IPS-NIHi7 (cell line): Measurements from ENCODE around the gene PDZRN3.

Source experiments
- DNase-seq: peaks from one replicate; pipeline ENCODE4 v3.0.0; 2012; ENCODE audit warnings: mixed read lengths; ENCODE audit errors: extremely low spot score

Gene PDZRN3

DNA sequence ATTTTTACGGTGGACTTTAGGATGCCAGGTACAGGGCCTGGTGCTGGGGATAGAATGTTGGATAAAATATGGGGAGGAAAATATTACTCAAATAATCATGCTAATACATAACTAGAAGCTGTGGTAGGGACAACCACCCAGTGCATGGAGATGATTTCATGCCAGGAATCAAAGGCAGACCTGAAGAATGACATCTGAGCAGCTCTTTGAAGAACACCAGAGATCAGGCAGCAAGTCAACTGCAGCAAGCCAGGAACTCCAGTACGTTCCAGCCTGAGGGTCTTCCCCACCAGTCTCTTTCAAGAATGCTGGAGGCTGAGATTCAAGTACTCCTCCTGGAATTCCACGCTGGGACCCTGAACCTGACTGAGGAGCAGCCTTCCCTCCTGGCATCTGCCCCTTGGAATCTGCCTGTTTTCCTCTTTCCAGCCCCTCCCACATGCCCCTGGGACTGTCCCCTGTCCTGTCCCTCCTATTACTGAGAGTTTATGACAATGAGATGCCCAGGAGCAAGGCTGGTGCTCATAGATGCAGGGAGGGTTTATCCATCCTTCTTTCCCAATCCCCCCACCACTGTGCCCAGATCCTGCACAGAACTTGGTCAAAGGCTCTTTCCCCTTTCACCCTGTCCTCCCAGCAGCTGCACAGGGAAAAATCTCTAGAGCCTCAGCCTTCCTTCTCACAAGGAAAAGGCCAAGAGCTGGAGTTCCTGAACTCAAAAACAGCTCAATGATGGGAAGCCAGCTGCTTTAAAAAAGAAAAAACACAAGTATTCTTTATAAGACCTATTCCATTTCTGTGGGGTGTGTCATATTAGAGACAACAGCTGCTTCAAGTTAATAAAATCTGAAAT lies 68.0 kb downstream of the PDZRN3 start:
- DNase-seq: peak; percentile 39

DNA sequence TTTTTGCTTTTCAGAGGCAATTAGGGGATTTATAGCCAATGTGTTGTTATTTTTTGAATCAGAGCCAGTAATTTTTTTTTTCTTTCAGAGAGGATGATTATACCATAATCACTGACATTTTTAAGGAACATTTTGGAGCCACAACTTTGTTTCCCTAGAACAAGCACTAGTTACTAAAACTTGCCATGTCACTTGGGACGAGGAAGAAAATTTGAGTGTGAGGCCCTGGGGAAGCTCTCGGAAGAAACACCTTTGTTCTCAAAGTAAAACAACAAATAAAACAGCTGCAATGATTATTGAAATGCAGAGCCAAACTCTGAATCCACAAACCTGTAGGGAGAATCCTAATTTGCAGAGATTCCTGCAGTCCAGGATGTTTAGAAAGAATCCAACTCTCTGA lies 69.7 kb downstream of the PDZRN3 start:
- no peak for DNase-seq

DNA sequence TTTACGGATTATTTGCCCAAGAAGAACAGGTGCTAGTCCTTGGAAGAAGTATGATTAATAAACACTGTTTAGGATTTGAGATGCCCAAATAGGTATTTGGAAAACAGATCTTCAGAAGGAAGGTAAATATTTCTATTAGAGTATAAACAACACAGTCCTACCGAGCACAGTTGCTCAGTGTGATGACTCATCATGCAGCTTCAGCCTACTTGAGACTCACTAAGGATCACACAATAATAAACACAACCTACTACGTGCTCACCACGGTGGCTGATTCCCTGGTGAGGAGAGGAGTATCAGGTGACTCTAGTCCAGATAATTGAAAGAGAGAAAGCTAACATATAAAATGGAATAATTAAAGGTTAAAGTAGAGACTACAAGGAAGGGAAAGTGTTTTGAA lies 72.0 kb downstream of the PDZRN3 start:
- DNase-seq: no peak

DNA sequence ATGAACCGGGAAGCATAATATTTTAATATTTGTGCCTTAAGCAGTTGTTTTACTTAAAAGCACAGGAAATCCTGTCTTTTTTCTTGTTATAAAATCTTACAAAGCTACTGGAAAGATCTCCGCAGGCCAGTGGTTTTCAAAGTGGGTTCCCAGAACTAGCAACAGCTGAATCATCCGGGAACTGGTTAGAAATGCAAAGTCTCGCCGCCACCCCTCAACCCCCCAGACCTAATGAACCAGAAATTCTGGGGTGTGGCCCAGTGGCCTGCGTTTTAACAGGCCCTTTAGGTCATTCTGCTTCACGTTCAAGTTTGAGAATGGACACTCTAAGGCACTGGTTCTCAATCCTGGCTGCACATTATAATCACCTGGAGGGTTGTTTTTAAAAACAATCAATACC lies 74.7 kb downstream of the PDZRN3 start:
- no peak for DNase-seq

DNA sequence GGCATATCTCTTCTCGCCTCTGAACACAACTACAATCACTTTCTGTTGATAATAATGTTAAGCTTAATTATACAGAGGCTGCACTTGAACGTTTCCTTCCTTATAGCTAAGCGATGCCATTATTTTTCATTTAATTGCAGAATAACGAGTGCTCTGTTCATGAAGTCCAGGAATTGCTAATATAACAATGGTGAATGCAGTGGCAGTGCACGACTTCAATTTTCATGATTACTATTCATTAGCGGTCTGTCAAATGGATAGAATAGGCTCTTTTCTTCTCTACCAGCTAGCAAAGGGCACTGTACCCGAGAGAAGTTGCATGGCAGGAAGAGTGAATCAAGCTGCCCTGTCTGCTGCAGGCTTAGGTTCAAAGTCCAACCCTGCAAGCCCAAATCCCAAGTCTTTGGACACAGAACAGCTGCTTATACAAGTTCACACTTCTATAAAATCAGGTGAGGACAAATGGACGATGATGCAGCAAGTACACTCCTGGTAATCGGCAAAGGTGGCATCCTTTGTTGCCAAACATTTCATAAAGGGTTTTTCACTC lies 75.6 kb downstream of the PDZRN3 start:
- DNase-seq: no peak

DNA sequence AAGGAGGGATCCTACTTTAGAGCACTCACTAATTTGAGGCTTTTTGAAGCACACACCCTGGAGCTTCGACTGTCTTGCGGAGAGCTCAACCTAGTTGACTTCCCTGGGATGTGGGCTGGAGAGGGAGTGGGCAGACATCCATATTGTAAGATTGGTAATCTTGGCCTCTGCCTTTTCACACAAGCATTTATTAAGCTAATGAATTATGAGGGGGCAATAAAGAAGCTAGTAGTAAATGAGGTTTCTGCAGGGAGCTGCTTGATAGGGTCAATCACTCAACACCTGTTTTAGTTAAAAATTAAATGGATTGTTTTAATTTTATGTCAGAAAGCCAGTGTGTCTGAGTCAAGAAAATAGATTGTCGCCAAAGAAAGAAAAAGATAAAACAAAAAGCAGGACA lies 76.3 kb downstream of the PDZRN3 start:
- no peak for DNase-seq

DNA sequence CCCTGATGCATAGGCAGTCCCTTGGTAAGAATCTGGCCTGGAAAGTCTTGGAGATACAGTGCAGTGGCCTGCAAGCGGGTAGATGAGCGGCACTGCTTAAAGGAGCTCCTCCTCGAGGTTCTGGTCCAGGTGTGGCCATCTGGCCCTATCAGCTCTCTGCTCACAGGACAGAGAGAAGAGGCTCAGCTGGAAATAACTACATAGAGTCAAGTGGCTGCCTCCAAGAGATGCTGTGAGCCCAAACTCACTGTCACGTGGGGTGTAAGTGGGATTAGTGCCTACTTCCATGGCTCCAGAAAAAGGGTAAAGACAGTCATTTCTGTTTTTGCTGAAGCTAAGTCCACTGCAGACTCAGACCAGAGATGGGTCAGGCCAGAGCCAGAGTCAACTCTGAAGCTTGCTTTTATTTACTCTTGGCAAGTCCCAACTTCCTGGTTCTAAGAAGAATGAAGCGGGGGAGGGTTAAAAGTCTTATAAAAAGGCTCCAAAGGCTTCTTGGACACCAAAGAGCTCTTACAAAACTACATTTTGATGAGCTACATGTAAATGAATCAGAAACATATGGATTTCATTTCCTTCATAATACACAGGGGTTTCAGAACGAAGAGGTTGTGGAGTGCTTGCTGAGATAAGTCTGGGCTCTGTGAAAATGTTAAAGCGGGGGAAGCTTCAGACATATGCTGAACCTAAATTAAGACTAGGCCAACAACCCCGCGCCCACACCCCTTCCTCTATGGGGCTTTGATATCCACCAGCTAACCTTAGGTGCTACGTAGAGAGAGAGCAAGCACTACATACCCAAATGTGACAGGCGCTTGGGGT lies 77.1 kb downstream of the PDZRN3 start:
- DNase-seq: no peak

DNA sequence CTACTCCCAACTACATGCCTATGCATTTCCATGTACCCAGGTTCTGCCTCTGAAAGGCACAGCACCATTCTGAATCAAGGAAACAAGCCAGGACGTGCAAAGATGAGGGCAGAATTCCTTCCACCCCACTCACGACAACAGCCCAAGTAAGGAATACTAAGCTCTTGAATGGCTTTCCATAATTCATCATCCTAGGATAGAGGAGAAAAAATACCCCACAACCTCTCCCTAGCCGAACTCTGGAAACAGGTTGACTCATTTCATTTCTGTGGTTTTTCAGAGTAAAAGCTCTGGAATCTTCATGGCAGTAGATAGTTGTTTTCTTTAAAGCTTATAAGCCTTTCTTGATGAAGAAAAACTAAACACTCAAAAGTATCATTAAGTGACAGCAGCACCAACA lies 77.8 kb downstream of the PDZRN3 start:
- no peak for DNase-seq

DNA sequence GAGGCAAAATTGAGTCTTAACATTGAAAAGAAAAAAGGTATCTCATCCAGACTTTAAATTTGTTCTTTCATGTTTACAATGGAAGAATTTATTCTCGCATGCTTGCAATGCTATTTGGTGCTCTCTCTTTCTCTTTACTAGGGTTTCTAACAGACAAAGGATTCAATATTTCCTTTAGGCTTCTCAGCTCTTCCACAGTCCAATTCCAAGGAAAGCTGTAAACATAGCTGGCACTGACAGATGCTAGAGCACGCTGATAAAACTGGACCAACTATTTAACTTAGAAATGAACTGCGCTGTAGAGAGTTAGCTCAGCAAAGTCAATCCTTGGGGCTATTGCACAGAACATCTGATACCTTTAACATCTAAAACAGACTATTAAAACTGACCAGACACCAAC lies 81.3 kb downstream of the PDZRN3 start:
- no peak for DNase-seq

DNA sequence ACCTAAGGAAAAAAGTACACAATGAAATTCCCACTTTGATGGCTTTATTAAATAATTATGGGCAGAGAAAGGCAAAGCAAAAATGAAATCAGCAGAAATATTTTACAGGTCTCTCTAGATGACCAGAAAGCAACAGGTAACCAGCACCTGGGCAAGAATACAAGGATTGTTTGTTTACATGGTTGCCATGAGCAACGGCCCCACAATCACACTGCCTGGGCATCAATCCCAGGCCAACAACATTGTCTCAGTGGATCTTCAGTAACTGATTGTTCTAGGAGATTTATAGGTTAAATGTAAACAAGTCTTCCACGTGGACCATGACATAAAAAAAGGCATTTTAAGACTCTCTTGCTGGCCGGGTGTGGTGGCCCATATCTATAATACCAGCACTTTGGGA lies 82.6 kb downstream of the PDZRN3 start:
- DNase-seq: no peak

DNA sequence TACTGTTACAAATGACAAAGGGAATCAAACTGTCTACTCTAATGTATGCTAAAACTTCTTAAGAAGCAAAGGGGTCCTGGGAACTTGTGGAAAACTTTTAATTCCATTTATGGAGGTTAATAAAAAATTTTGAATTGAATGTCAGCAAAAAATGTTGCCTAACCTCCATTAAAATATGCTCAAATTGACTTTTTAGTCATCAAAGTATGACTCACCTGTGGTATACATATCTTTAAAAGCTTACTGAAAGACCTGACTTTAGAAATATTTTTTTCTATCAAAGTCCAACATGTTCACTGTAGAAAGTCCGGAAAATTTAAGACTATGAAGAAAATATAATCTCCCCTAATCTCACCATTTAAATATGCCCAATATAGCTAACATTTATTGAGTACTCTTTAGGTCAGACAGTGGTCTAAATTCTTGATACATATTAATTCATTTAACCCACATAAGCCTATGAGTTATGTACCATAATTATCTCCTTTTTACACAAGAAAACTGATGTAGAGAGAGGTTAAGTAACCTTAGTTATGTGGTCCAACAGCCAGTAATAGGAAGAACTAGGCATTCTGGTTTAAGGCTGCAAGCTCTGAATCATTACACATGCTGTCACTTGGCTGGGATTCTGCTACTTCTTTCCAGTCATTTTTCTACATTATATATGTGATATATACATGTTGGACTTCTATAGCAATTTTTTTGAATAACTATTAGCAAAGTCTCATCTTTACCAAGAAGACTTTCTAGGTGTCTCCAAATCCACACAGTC lies 83.6 kb downstream of the PDZRN3 start:
- no peak for DNase-seq

DNA sequence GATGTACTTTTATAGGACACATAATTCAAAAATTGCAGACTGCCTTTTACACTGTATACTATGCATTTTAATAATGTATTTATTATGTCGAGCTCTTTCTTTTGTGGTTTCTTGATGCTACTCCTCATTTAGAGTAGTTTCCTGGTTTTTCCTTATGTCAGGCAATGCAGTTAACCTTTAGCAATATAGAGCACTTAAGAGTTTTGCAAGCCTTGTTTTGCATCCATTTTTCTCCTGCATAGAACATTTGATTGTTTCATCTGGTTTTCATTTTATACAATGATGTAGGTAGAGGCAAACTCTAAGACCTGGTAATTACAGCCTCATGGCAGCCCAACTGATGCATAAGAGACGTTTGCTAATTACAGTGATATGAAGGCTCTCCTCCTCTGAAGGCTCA lies 86.3 kb downstream of the PDZRN3 start:
- no peak for DNase-seq

DNA sequence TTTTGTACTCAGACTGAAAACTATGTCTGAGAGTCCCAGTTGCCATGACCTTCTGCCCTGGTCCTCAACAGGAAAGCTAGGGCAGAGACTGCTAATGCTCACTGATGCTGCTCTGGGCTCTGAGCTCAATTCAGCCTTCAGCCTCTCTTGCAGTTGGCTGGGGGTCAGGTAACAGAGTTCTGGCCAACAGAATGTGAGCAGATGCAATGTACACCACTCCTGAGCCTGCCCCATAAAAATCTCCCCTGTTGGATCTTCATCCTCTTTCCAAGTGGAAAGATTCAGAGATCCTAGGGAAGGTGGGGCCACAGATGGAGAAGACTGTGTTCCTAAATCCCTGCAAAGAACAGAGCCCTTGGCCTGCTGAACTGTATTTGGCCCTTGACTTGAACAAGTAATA lies 87.8 kb downstream of the PDZRN3 start:
- no peak for DNase-seq

DNA sequence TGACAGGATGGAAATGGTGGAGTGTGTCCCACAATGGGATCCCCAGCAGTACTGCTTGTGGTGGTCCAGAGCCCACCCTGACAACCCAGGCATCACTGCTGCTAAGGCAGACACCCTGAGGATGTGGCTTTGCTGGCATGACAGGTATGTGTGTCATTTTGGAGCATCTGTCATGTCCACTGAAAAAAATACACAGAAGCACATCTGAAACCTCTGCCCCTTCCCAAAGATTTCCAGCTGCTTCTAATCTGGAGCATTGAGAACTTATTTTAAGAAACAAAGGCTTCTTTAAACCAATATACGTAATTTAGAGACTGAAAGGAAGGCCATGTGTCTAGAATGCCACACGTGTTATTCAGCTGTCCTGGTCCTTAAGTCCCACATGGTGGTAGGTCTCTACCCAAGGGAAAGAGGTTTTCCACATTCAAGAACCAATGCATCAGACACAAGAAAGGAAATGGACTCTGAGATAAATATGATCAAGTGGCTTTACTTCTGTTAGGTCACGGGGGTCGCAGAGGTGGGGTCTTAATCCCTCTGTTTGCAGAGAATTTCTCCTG lies 88.3 kb downstream of the PDZRN3 start:
- no peak for DNase-seq

DNA sequence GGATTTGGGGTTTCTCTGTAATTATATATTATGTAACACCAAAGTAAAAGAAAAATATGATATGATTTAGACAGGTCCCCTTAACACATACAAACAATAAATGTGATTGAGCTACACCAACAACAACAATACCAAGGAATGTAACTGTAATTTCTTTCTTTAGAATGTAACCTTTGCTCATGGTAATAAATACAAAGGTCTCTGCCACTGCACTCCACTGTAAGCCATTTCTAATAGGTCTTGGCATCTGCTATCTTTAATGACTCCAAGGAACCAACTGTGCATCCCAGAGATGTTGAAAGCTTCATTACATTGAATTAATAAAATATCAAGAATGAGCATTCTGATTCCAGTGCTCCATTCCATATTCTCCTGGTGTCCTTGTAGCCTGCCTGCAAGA lies 88.8 kb downstream of the PDZRN3 start:
- DNase-seq: no peak

DNA sequence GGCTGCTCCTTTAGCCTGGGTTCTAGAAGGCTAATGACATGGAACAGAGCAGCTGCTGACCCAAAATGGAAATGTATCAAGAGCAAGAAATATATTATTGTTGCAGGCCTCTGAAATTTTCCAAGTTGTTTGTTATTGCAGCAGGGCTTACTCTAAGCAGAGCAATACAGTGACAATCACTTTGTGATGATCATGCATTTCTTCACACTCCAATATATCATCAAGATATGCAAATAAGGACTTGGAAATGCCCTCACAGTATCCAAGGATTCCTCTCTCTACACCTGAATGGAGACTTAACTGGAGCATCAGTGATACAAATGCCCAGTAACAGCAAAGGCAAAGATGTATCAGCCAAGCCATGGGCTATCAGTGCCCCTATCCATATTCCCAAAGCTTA lies 89.6 kb downstream of the PDZRN3 start:
- no peak for DNase-seq

DNA sequence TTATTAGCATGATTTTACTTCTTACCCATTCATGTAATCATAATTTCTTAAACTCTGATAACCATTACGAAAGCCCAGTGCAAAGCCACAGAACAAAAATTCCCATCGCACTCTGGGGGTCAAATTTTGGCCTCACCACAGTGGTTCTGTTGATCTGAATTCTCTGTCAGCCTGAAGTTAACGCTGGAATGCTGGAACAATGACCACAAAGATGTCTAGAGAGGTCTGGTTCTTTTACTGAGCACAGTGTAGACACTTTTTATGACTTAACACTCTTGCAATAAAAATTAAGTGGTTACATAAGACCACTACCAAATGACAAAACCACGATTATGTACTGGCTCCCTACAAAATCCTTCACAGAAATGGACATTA lies 94.7 kb downstream of the PDZRN3 start:
- no peak for DNase-seq

DNA sequence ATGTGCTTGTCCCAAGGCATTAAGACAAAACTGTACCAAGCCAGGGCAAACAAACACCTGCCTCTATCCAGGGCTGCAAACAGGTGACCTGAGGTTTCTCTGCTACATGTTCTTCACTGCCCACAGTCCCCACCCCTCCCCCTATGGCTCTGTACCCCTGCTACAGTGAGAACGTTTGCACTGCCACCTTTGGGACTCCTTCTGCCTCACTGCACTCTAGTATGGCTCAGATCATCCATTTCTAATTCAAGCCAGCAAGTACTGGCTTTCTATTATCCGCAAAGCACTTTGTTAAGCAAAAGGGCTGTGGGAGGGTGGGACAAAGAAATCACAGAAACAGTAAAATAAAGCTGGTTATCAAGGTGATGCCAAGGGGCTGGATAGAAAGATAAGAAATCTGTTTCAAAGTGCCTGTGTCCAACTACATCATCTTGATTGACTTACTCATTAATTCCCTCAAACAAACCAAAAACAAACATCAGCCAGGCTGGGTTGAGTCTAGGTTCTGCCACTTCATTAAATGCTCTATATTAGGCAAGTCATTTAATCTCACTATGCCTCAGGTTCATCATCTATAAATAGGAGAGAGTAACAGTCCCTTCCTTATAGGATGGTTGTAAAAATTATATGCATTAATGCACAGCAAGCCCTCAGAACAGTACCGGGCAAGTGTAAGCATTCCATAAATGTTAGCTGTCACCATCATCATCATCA lies 95.3 kb downstream of the PDZRN3 start:
- DNase-seq: no peak

DNA sequence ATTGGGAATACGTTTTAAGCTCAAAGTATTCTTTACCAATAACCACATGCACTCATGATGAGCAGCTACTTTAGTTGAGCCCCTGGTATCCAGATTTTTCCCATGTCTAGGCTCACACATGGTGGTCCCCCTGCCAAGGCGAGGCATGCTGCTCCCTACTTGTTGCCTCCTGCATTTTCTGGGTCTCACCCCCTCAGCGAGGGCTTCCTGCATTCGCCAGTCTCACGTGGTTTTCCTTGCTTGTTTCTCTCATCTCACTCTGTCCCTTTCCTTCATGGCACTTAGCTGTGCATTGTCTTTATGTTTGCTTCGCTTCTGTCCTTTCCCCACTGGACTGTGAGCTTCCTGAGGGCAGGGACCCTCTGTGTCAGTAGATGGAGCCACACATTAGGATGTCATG lies 99.2 kb downstream of the PDZRN3 start:
- no peak for DNase-seq

DNA sequence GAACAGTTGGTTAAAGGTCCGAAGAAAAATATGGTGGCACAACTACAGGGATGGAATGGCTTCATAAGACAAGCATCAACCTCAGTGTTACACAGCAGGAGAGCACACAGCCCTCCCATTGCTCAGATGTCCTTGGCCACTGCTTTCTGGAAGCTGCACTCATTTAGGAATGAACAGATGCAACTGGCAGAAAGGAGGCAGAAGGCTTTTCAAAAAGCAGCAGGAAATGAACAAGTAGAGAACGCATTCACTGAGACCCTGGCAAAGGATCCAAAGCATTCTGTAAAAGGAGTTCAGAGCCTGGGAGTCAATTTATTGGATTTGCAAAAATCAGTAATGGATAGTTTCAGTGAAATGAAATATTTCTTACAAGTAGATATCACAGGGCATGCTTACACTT lies 101.1 kb downstream of the PDZRN3 start:
- DNase-seq: no peak

DNA sequence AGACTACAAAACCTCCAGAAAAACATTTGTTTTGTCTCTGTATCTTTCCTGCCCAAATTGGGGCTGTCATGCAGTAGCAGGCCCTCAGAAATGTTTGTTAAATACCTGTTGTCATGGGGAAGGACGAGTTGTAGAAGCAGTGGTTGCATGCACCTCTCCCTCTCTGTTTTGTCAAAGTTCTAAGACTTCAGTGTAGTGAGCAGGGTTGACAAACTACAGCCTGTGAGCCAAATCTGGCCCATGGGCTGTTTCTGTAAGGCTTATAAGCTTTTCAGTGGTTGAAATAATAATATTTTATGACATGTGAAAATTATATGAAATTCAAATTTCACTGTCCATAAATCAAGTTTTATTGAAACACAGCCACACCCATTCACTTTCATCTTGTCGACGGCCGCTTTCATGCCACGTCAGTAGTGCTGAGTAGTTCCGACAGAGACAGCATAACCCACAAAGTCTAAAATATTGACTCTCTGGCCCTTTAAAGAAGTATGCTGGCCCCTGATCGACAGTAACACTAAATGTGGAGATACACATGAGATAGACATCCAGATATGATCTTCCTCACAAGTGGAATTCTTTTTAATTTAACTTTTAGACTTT lies 102.9 kb downstream of the PDZRN3 start:
- no peak for DNase-seq
